ENCODE measurements around the gene NR2F6.
"Not testable (repeated sequence)": the region's sequence is repeated elsewhere in the genome, so short reads cannot be mapped to it uniquely, and the experiment has no call there.

NR2F6 gene

DNA sequence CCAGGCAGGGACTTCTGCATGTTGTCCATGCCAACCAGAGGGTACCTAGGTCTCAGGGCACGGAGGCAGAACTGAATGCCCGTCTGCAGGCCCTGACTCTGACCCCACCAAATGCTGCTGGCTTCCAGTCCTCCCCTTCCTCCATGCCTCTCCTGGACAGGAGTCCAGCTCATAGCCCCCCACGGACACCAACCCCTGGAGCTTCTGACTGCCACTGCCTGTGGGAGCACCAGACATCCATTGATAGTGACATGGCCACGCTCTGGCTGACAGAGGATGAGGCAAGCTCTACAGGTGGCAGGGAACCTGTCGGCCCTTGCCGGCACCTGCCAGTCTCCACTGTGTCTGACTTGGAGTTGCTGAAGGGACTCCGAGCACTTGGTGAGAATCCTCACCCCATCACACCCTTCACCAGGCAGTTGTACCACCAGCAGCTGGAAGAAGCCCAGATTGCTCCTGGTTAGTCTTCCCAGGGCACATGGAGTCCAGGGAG lies 37.8 kb upstream of the NR2F6 start:
- FAIRE-seq (no peak), DNase-seq (ENCODE audit: insufficient read length, low spot score) (no peak)
- TF ChIP-seq POU2F2 (IDR thresholded peaks at IDR 0.05; ENCODE audit: low read depth, low read length), result no peak
- TF ChIP-seq POLR2A (IDR thresholded peaks at IDR 0.05; ENCODE audit: low read depth, low read length), result no peak
- TF ChIP-seq SPI1 (IDR thresholded peaks at IDR 0.05; ENCODE audit: low read depth, low read length), result no peak
- no peak for TF ChIP-seq TAF1 (IDR thresholded peaks at IDR 0.05; ENCODE audit: low read depth, low read length)
- no peak for TF ChIP-seq POLR2AphosphoS5 (IDR thresholded peaks at IDR 0.05; ENCODE audit: low read depth, low read length)
- no peak for TF ChIP-seq PAX5 (IDR thresholded peaks at IDR 0.05; ENCODE audit: insufficient read depth, low read length, severe bottlenecking)

DNA sequence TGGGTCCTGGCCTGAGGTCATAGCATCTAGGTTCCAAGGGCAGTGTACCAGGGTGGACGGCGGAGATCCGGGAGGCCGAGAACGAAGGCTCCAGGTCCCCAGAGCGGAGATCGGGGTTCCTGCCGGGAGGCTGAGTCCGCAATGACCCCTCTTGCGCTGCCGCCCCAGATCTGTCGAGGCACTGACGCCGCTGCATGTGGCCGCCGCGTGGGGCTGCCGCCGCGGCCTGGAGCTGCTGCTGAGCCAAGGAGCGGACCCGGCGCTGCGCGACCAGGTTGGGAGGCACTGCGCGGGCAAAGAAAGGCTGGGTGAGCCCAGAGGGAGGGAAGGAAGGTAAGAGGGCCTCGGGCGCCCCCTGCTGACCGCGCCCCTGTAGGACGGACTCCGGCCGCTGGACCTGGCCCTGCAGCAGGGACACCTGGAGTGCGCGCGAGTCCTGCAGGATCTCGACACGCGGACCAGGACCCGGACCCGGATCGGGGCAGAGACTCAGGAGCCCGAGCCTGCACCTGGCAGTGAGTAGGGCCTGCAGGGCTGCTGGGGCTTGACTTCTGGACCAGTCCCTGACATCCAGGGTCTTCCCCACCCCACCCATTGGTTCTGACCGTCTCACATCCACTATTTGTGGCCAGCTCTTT lies 36.9 kb upstream of the NR2F6 start:
- TF ChIP-seq POLR2AphosphoS5 (IDR thresholded peaks at IDR 0.05; ENCODE audit: low read depth, low read length) (no peak), POLR2A (IDR thresholded peaks at IDR 0.05; ENCODE audit: low read depth, low read length) (no peak), SPI1 (IDR thresholded peaks at IDR 0.05; ENCODE audit: low read depth, low read length) (no peak), PAX5 (IDR thresholded peaks at IDR 0.05; ENCODE audit: insufficient read depth, low read length, severe bottlenecking) (no peak), TAF1 (IDR thresholded peaks at IDR 0.05; ENCODE audit: low read depth, low read length) (no peak), POU2F2 (IDR thresholded peaks at IDR 0.05; ENCODE audit: low read depth, low read length) (no peak)
- FAIRE-seq, result peak; percentile 99
- DNase-seq (ENCODE audit: insufficient read length, low spot score), result peak; percentile 93

DNA sequence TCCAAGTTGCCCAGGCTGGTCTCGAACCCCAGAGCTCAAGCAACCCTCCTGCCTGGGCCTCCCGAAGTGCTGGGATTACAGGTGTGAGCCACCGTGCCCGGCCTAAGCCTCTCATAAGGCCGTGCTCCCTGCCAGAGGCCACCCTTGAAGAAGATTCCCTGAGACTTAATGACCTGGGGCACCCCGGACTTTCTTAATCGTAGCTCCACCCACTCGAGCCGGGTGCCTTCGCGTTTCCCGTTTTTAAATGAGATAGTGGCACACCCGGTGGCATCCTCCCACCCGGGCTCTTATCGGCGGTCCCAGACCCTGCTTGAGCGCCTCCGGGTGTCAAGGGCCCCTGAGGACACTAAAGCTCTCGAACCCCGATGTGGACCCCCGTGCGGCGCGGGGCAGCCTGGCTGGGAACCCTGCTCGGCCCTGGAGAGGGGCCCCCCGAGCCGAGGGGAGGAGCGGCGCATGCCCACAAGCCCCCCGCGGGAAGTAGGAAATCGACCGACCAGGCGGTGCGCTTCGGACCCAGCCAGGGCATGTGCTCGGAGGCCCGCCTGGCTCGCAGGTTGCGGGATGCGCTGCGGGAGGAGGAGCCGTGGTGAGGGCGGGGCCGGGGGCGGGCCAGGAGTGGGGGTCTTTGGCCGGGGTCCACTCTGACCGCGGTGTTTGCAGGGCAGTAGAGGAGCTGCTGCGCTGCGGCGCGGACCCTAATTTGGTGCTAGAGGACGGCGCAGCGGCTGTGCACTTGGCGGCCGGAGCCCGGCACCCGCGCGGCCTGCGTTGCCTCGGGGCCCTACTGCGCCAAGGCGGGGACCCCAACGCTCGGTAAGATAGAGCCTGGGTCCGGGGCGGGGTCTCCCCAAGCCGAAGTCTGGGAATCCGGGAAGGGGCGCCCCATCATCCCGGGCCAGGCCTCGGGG lies 35.9 kb upstream of the NR2F6 start, which contains the start of gene ANKLE1:
Gene ANKLE1, plus strand, starts transcription at position 511 of the 914 bp plus-strand sequence. Its CDS starts 20 bp downstream, at position 531.
- no peak for TF ChIP-seq POU2F2 (IDR thresholded peaks at IDR 0.05; ENCODE audit: low read depth, low read length)
- TF ChIP-seq TAF1 (IDR thresholded peaks at IDR 0.05; ENCODE audit: low read depth, low read length), result no peak
- no peak for TF ChIP-seq POLR2A (IDR thresholded peaks at IDR 0.05; ENCODE audit: low read depth, low read length)
- no peak for TF ChIP-seq POLR2AphosphoS5 (IDR thresholded peaks at IDR 0.05; ENCODE audit: low read depth, low read length)
- peak; percentile 52 for TF ChIP-seq SPI1 (IDR thresholded peaks at IDR 0.05; ENCODE audit: low read depth, low read length)
- DNase-seq (ENCODE audit: insufficient read length, low spot score) (peak; percentile 78), FAIRE-seq (peak; percentile 94)

DNA sequence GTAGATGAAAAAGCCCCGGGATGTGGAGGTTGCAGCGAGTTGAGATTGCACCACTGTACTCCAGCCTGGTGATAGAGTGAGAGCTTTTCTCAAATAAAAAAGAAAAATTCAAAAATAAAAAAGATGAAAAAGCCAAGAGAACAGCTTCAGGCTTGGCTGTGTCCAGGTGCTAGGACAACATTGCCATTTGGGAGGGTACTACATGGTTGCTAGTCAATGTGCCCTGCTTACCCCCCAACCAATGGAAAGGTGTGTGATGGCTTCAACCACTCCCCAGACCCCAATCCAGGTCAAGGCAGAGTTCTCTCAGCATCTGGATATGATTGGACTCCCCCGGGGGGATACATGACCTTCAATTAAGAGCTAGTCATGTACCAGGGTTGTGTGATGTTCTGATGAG lies 33.7 kb upstream of the NR2F6 start:
- FAIRE-seq (no peak), DNase-seq (ENCODE audit: insufficient read length, low spot score) (no peak)
- TF ChIP-seq TAF1 (IDR thresholded peaks at IDR 0.05; ENCODE audit: low read depth, low read length), result no peak
- no peak for TF ChIP-seq POLR2A (IDR thresholded peaks at IDR 0.05; ENCODE audit: low read depth, low read length)
- TF ChIP-seq PAX5 (IDR thresholded peaks at IDR 0.05; ENCODE audit: insufficient read depth, low read length, severe bottlenecking), result no peak
- TF ChIP-seq POLR2AphosphoS5 (IDR thresholded peaks at IDR 0.05; ENCODE audit: low read depth, low read length), result no peak
- no peak for TF ChIP-seq POU2F2 (IDR thresholded peaks at IDR 0.05; ENCODE audit: low read depth, low read length)

DNA sequence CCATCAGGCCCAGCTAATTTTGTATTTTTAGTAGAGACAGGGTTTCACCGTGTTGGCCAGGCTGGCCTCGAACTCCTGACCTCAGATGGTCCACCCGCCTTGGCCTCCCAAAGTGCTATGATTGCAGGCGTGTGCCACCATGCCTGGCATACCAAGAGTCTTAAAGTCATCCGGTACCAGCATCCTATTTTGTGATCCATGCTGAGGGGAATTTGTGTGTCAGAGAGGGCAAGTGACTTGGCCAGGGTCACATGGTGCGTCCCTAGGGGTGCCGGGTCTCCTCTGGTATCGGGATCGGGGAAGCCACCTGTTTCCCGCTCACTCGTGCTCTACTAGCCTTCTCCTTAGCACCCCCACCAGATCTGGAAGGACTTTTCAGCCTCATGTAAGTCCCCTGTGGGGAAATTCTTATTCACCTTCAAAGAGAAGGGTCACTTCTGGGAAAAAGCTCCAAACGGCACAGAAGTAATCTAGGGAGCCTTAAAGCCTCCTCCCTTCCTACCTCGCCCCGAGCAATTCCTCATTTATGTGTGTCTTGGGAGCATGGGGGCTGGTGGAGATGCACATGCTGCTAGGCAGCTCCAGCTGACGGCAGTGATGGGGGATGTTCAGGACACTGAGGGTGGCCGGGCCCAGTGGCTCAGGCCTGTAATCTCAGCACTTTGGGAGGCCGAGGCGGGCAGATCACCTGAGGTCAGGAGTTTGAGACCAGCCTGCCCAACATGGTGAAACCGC lies 29.9 kb upstream of the NR2F6 start:
- no peak for DNase-seq (ENCODE audit: insufficient read length, low spot score)
- no peak for FAIRE-seq
- TF ChIP-seq POLR2AphosphoS5 (IDR thresholded peaks at IDR 0.05; ENCODE audit: low read depth, low read length) (no peak), SPI1 (IDR thresholded peaks at IDR 0.05; ENCODE audit: low read depth, low read length) (no peak), POU2F2 (IDR thresholded peaks at IDR 0.05; ENCODE audit: low read depth, low read length) (no peak), TAF1 (IDR thresholded peaks at IDR 0.05; ENCODE audit: low read depth, low read length) (no peak), POLR2A (IDR thresholded peaks at IDR 0.05; ENCODE audit: low read depth, low read length) (no peak), PAX5 (IDR thresholded peaks at IDR 0.05; ENCODE audit: insufficient read depth, low read length, severe bottlenecking) (no peak)

DNA sequence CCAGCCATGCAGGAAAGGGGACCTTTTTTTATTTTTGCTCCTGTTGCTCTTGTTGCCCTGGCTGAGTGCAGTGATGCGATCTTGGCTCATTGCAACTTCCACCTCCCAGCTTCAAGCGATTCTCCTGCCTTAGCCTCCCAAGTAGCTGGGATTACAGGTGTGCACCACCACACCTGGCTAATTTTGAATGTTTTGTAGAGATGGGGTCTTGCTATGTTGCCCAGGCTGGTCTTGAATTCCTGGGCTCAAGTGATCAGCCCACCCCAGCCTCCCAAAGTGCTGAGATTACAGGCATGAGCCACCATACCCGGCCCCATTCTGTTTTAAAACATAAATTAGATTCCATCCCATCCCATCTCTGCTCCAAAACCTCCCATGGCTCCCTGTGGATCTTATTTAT lies 29.2 kb upstream of the NR2F6 start:
- FAIRE-seq; DNase-seq (ENCODE audit: insufficient read length, low spot score): not testable (repeated sequence)

DNA sequence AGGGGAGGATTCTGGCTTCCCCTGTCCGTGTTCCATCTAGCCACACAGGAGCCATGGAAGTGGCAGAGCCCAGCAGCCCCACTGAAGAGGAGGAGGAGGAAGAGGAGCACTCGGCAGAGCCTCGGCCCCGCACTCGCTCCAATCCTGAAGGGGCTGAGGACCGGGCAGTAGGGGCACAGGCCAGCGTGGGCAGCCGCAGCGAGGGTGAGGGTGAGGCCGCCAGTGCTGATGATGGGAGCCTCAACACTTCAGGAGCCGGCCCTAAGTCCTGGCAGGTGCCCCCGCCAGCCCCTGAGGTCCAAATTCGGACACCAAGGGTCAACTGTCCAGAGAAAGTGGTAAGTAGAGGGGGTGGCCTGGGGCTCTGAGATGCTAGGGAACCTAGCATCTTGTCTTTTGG lies 23.0 kb upstream of the NR2F6 start:
- no peak for DNase-seq (ENCODE audit: insufficient read length, low spot score)
- TF ChIP-seq POLR2AphosphoS5 (IDR thresholded peaks at IDR 0.05; ENCODE audit: low read depth, low read length) (no peak), POU2F2 (IDR thresholded peaks at IDR 0.05; ENCODE audit: low read depth, low read length) (no peak), PAX5 (IDR thresholded peaks at IDR 0.05; ENCODE audit: insufficient read depth, low read length, severe bottlenecking) (no peak), POLR2A (IDR thresholded peaks at IDR 0.05; ENCODE audit: low read depth, low read length) (no peak), TAF1 (IDR thresholded peaks at IDR 0.05; ENCODE audit: low read depth, low read length) (no peak), SPI1 (IDR thresholded peaks at IDR 0.05; ENCODE audit: low read depth, low read length) (no peak)
- no peak for FAIRE-seq

DNA sequence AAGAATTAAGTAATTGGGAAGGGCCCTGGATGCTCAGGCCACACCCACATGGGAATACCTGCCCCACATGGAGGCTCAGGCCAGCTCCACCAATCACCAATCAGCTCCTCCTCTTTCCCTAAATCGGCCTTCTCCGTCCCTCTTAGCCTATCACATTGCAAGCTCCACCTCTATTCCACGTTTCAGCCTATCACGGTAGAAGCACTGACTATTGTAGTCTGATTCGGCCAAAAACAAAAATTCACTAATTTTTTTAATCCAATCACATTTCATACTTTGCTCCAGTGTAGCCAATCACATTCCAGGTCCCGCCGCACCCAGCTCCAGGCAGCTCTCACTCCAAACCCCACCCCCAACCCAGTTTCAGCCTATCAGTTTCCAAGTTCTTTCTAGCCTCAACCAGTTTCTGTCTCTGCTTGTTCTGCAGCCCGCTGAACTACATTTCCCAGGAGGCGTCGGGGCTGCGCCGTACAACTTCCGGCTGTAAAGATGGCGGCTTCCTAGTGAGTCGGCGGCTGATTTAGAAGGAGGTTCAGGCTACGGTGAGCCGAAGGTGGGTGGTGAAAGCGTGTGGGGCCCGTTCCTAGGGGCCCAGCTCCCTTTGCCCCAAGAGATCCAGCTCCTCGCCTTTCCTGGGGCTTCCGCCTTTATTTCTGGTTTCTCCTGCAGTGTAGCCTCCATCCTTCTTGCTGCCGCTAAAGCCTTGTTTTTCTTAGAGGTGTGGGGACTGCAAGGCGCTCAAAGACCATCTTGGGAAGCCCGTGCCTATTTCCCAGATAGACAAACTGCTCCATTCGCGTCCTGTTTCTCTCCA lies 21.5 kb upstream of the NR2F6 start, which contains the start of gene BABAM1:
Gene BABAM1, plus strand, starts transcription at position 469 of the 814 bp plus-strand sequence. CDS start 1,364 bp downstream, outside the sequence.
- peak; percentile 94 for FAIRE-seq
- DNase-seq (ENCODE audit: insufficient read length, low spot score), result peak; percentile 89
- TF ChIP-seq POLR2A (IDR thresholded peaks at IDR 0.05; ENCODE audit: low read depth, low read length), result peak; percentile 86
- TF ChIP-seq SPI1 (IDR thresholded peaks at IDR 0.05; ENCODE audit: low read depth, low read length), result no peak
- TF ChIP-seq TAF1 (IDR thresholded peaks at IDR 0.05; ENCODE audit: low read depth, low read length), result peak; percentile 94
- TF ChIP-seq PAX5 (IDR thresholded peaks at IDR 0.05; ENCODE audit: insufficient read depth, low read length, severe bottlenecking), result no peak
- peak; percentile 83 for TF ChIP-seq POLR2AphosphoS5 (IDR thresholded peaks at IDR 0.05; ENCODE audit: low read depth, low read length)
- no peak for TF ChIP-seq POU2F2 (IDR thresholded peaks at IDR 0.05; ENCODE audit: low read depth, low read length)
